HG03520 (cell line): ENCODE results near the gene BBS10.
"Not testable (repeated sequence)": the region's sequence is repeated elsewhere in the genome, so short reads cannot be mapped to it uniquely, and the experiment has no call there.

Experiments
- ATAC-seq: cut with Tn5 transposase; IDR thresholded peaks from one replicate; pipeline ENCODE4 v1.9.1; 2021; ENCODE audit warnings: mild to moderate bottlenecking, moderate library complexity; ENCODE audit not compliant: unreplicated experiment

BBS10 gene

DNA sequence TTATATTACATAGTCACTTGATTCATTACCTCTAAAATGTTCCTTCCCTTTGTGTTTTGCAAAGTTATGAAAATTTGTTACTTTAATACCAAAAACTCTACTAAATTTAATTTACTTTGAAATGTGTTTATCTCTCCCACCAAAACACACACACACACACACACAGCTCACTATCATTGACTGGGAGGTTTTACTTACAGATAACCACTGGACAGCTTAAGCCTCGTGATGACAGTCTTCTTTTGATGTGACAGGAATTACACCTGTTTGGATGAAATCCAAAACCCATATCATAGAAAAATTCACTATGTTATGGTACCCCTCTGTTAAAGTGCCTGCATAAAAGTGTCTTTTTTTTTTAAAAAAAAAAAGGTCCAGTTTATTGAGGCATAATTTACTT is 15.6 kb downstream of the BBS10 start:
- no peak for ATAC-seq

GRCh38 chr12:76329606-76330005 is 18.6 kb downstream of the BBS10 start:
- no peak for ATAC-seq

- no peak for ATAC-seq
Observed at GRCh38 chr12:76329159-76329558, 19.1 kb downstream of the BBS10 start.

- not testable (repeated sequence) for ATAC-seq
Observed at GRCh38 chr12:76319595-76320319, 28.5 kb downstream of the BBS10 start.

DNA sequence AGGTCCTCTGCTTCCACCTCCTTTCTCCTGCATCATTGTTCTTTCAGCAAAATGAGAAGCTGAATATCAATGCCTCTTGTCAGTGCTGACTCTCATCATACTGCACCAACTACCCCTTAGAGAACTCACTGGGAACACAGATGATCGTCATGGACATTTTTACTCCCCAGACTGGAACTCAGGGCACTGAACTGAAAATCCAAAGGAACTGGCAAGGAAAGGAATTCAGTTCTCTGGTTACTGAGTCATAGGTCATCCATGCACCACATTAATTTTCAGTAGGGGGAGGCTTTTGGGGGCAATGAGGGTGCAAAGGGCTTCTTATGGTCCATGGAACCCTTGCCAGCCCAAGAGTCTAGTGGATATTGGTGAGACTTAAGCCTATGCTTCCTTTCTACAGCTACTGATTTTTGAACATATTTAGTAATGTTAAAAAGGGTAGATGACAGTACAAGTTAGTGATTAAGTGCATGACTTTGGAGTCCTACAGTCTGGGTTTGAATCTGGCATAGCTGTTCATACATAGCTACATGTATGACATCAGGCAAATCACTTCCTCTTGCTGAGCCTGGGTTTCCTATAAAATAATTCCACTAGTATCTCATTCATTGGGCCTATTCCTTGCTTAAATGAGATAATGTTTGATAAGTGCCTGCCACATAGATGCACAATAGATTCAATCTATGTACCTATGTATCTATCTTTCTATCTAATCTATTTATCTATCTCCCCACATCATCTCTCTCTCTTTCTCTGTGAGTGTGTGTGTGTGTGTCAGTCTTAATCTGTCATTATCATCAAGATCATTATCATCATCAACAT is 29.2 kb downstream of the BBS10 start:
- ATAC-seq: no peak

- ATAC-seq: no peak
Observed at GRCh38 chr12:76317976-76318375, 30.2 kb downstream of the BBS10 start.

DNA sequence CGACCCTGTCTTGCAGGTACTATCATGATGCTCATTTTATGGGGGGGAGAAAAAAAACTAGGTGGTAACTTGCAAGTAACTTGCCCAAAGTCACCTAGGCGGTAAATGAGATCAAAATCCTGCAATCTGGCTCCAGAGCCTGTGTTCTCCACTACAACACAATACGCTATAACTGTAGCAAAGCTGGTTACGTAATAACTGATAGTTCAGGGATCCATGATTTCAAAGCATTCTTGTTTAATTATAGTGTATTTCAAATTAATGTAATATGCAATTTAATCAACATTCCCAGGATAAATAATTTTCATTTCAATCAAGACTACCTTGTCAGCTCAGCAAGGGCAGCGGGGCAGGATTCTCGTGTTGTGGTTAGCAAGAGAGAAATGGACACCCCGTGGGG is 31.7 kb downstream of the BBS10 start:
- ATAC-seq: no peak

- no peak for ATAC-seq
Observed at GRCh38 chr12:76313299-76313698, 34.9 kb downstream of the BBS10 start.

GRCh38 chr12:76312315-76312714 is 35.9 kb downstream of the BBS10 start:
- ATAC-seq: no peak

DNA sequence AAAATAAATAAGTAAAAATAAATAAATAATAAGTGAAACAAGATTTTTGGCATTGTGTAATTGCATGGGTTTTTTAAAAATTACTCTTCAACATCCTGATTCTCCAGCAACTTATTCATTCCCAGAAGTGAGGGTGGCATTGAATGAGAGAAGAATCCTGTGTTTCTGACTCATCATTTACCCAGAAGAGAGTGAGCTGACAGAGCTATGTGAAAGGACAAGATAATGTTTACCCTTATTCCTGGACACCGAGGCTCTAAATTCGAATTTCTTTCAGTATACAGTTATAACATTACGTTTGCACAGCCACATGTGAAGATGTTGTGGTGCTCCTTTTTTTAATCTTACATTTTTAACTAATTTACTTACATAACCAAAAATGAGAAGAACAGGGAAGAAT is 36.4 kb downstream of the BBS10 start:
- no peak for ATAC-seq

GRCh38 chr12:76310110-76310509 is 38.1 kb downstream of the BBS10 start:
- ATAC-seq: no peak

GRCh38 chr12:76308866-76309265 is 39.3 kb downstream of the BBS10 start:
- ATAC-seq: no peak

DNA sequence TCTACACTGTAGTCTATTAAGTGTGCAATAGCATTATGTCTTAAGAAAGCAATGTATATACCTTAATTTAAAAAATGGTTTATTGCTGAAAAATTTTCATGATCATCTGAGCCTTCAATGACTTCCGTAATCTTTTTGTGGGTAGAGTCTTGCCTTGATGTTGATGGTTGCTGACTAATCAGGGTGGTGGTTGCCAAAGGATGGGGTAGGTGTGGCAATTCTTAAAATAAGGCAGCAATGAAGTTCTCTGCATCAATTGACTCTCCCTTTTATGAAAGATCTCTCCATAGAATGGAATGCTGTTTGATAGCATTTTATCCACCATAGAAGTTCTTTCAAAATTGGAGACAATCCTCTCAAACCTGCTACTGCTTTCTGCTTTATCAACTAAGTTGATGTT is 41.1 kb downstream of the BBS10 start:
- ATAC-seq: no peak

DNA sequence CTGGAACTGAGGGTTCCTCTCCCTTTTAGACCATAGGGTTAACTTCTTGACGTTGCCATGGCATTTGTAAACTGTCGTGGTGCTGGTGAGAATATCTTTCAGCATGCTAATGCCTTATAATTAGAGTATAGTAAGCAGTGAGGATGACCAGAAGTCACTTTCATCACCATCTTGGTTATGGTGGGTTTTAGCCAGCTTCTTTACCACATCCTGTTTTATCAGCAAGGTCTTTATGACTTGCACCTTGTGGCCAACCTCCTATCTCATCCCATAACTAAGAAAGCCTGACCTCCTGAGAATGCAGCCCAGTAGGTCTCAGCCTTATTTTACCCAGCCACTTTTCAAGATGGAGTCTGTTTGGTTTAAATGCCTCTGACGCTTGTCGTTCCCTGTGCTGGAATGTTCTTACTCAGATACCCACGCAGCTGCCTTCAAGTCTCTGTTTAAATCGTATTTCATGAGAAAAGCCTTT is 44.2 kb downstream of the BBS10 start:
- no peak for ATAC-seq

- ATAC-seq: no peak
Observed at GRCh38 chr12:76303365-76303764, 44.9 kb downstream of the BBS10 start.

DNA sequence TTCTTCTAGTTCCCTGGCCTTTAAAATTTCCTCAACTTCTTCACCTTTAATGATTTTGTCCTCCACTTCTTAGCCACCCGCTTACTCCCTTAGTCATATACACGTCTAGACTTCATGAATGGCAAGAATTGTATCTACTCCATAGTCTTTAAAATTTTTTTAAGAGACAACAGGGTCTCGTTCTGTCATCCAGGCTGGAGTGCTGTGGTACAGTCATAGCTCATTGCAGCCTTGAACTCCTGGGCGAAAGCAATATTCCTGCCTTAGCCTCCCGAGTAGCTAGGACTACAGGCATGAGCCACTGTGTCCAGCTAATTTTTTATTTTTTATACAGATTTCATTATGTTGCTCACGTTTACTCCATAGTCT is 47.9 kb downstream of the BBS10 start:
- no peak for ATAC-seq

DNA sequence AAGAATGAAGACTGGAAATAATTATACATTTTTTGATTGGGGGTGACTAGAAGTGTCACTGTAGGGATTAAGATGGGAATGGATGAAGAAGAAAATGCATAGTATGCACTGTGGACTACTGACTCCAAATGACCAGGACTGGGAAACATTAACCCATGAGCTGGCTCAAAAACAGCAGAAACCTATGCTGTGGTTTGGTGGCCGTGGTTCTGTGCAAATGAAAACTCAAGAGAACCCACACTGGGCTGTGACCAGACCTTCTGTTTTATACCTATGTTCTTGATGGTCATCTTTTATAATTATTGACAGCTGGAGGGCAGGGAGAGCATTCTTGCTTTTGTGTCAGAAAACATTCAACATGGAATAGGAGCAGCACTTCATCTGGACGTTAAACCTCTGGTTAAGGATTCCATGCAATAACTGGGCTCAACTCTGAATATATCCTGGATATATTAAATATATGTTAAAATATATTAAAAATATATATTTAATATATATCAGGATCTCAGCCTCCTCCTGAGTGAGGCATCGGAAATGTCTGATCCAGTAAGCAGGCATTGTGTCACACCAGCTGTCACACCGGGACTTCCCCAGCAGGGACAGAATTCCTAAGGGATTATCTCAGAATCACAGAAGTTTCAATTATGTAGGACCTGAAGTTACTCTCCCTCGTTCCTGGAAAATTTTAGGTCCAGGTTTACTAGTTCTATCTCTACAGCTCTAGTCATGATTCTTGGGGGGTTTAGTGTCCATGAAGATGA is 48.5 kb downstream of the BBS10 start:
- no peak for ATAC-seq
